Jurkat, Clone E6-1 (cell line): ENCODE measurements around the gene ADAP2.
"Not testable (repeated sequence)": the region's sequence is repeated elsewhere in the genome, so short reads cannot be mapped to it uniquely, and the experiment has no call there.

ENCODE experiments used
- DNase-seq: peaks from one replicate; pipeline ENCODE4 v3.0.0-alpha.2; 2011; ENCODE audit warnings: low read depth, low spot score
- H3K4me3 ChIP-seq: 2 replicates; pipeline ENCODE4 v1.5.1; 2011; ENCODE audit warnings: mild to moderate bottlenecking, low read length, control low read depth, moderate library complexity

ADAP2 gene

DNA sequence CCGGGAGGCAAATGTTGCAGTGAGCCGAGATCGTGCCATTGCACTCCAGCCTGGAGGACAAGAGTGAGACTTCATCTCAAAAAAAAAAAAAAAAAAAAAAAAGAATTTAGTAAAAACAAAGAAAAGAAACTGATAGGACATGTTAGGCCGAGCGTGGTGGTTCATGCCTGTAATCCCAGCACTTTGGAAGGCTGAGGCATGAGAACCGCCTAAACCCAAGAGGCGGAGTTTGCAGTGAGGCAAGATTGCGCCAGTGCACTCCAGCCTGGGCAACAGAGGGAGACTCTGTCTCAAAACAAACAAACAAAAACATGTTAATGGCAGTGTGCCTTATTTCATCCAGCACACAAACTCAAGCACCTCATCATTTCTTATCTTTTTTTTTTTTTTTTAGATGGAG lies 42.6 kb downstream of the ADAP2 start:
- not testable (repeated sequence) for DNase-seq, H3K4me3 ChIP-seq

DNA sequence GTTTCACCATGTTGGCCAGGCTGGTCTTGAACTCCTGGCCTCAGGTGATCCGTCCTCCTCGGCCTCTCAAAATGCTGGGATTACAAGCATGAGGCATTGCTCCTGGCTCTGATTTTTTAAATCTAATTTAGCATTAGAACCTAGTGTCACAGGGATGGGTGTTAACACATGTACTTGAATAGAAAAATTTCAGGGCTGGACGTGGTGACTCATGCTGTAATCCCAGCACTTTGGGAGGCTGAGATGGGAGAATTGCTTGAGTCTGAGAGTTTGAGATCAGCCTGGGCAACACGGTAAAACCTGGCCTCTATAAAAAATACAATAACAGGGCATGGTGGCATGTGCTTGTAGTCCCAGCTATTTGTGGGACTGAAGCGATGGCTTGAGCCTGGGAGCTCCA lies 43.1 kb downstream of the ADAP2 start:
- DNase-seq, result no peak

DNA sequence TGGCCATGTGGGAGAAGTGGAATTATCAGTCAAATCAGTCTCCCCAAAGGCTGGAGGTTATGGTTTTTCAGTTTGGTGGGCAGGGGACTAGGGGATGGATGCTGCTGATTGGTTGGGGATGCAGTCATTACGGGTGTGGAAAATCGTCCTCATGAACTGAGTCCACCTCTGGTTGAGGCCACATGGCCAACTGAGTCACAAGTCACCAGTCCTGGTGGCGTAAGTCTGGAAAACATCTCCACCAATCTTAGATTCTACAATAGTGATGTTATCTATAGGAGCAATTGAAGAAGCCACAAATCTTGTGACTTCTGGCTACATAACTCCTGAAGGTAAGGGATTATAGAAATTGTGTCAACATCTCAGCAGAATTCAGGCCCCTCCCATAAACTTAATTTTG lies 43.9 kb downstream of the ADAP2 start:
- no peak for DNase-seq

More for the DNA sequence above, 43.1 kb downstream of the ADAP2 start:
- H3K4me3 ChIP-seq, result no peak overlapping the region

DNA sequence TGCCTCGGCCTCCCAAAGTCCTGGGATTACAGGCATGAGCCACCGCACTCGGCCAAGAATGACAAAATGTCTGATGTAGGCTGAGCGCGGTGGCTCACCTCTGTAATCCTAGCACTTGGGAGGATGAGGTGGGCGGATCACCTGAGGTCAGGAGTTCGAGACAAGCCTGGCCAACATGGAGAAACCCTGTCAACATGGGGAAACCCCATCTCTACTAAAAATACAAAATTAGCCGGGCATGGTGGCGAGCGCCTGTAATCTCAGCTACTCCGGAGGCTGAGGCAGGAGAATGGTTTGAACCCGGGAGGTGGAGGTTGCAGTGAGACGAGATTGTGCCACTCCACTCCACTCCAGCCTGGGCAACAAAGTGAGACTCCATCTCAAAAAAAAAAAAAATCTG lies 46.2 kb downstream of the ADAP2 start:
- H3K4me3 ChIP-seq, DNase-seq: not testable (repeated sequence)

More for the DNA sequence above, 43.9 kb downstream of the ADAP2 start:
- no peak overlapping the region for H3K4me3 ChIP-seq

DNA sequence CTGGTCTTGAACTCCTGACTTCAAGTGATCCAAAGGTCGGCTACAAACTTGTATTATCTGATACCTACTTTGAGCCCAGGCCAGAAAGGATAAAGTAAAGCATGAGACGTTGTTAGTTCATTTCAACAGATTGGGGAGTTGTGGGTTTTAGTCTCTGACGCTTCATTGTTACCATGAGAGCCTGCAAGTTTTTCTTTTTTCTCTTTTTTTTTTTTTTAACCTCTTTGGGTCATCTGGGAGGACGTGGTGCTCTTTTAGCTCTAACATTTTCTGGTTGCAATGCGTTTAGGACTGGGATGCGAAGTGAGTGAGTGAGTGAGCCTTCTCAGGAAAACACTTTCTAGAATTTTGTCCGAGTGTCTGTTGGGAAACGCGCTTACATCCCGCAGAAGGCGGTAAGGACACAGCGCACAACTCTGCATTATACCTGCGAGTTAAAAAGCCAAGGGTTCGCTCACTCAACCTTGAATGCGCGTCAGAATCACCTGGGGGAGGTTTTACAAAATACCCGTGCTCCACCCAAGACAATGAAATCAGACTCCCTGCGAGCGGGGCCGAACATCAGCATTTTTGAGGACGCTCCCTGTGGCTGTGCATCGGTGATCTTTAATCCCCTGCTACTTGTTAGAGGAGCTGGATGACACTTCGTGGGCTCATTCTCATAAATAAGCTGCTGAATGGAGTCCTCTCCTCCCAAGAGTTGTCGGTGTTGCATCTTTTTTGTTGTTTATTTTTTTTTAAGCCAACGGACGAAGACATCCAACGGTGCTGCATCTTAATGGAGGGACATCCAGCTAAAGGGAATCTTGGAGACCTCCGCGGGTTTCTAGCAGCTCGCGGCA lies 48.5 kb downstream of the ADAP2 start:
- H3K4me3 ChIP-seq, result no peak overlapping the region
- no peak for DNase-seq

DNA sequence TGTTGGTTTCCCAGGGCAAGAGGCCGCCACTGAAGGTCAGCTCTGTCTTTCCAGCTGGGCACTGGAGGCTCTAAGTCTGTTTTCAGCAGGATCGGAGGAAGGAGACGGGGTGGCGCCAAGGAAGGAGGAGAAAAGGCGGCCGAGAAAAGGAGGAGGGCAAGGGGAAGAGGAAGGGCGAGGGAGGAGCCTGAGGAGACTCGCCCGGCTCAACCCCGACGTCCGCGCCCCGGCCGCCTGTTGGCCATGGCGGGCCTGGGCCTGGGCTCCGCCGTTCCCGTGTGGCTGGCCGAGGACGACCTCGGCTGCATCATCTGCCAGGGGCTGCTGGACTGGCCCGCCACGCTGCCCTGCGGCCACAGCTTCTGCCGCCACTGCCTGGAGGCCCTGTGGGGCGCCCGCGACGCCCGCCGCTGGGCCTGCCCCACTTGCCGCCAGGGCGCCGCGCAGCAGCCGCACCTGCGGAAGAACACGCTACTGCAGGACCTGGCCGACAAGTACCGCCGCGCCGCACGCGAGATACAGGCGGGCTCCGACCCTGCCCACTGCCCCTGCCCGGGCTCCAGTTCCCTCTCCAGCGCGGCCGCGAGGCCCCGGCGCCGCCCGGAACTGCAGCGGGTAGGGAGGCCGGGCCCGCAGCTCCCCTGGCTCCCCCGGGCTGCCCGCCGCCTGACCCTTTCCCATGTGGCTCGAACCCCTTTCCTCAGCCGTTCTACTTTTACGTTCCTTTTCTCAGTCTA lies 49.3 kb downstream of the ADAP2 start, which contains the start of gene RNF135:
Gene RNF135, plus strand, starts transcription at position 209 of the 737 bp plus-strand sequence. Its CDS starts 35 bp downstream, at position 244.
- no peak for DNase-seq
- no peak within 1 kb of the TSS for H3K4me3 ChIP-seq

DNA sequence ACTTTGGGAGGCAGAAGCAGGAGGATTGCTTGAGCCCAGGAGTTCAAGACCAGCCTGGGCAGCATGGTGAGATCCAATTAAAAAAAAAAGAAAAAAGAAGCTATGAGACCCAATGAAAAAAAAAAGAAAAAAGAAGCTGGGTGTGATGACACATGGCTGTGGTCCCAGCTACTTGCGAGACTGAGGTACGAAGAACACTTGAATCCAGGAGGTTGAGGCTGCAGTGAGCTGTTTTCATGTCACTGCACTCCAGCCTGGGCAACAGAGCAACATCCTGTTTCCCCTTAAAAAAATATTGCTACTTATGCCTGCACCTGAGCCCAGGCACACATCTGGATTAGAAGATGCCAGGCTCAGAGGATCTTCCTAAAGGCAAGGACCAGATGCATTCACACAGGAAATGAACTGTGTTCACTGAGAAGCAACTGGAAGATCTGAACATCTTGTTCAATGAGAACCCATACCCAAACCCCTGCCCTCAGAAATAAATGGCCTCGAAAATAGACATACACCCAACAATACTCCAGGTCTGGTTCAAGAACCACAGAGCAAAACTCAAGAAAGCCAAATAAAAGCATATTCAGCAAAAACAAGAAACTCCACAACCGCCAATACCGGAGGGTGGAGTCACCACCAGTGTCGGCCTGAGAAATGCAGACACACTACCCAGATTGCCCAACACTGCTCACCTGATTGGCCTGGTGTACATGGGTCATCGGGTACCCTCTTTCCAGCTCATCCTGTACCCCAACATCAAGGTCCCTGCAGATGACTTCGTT lies 53.5 kb downstream of the ADAP2 start:
- no peak for DNase-seq
- no peak overlapping the region for H3K4me3 ChIP-seq

DNA sequence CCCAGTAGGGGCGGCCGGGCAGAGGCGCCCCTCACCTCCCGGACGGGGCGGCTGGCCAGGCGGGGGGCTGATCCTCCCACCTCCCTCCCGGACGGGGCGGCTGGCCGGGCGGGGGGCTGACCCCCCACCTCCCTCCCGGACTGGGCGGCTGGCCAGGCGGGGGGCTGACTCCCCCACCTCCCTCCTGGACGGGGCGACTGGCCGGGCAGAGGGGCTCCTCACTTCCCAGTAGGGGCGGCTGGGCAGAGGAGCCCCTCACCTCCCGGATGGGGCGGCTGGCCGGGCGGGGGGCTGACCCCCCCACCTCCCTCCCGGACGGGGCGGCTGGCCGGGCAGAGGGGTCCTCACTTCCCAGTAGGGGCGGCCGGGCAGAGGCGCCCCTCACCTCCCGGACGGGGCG lies 58.2 kb downstream of the ADAP2 start:
- H3K4me3 ChIP-seq, DNase-seq: not testable (repeated sequence)

DNA sequence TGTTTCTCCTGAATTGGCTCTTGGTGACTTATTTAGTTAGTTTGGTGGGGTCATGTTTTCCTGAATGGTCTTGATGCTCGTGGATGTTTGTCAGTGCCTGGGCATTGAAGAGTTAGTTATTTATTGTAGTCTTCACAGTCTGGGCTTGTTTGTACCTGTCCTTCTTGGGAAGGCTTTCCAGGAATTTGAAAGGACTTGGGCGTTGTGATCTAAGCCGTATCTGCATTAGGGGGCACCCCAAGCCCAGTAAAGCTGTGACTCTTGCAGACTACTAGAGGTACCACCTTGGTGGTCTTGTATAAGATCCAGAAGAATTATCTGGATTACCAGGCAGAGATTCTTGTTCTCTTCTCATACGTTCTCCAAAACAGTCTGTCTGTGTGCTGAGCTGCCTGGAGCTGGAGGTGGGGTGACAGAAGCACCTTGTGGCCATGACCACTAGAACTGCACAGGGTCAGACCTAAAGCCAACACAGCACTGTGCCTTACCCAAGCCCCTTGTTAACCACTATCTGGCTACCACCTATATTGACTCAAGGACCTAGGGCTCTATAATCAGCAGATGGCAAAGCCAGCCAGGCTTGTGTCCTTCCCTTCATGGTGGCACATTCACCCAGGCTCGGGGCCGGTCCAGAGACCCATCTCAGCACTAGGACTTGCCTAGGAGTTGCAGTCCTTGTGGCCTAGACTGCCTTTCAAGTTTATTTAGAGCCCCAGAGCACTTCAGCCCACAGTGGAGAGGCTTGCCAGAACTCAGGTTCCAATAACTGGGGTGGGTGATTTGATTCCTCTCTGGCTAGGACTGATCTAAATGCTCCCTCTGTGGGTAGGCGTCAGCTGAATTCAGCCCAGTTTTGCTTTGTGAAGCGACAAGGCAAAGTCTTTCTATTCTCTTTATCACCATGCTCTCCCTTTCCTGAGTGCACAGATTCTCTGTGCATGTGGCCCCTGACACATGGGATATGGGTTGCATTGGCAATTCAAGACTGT lies 60.1 kb downstream of the ADAP2 start:
- no peak for DNase-seq
- H3K4me3 ChIP-seq, result no peak overlapping the region

DNA sequence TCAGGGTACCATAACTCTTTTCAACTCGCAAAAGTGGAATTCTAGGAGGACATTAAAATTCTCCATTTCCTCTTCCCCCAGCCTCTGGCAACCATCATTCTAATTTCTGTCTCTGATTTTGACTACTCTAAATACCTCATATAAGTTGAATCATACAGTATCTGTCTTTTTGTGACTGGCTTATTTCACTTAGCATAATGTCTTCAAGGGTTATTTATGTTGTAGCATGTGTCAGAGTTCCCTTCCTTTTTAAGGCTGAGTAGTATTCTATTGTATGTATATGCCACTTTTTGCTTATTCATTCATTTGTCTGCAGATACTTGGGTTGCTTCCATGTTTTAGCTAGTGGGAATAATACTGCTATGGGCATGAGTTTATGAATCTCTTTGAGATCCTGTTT lies 61.1 kb downstream of the ADAP2 start:
- no peak overlapping the region for H3K4me3 ChIP-seq
- DNase-seq, result no peak

DNA sequence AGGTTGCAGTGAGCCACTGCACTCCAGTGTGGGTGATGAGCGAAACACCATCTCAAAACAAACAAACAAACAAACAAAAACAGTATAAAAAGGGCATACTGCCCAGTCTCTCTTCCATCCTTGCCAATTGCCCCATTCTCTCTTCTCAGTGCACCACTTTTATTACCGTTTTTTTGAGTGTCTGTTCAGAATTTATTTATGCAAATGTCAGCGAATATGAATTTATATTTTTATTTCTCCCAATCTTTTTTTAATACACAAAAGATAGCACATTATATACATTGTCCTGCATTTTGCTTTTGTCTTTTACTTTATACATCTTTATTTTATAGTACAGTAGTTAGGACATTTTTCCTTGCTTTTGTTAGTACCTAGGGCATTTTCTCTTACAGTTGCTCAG lies 68.7 kb downstream of the ADAP2 start:
- DNase-seq, result no peak
- H3K4me3 ChIP-seq, result no peak overlapping the region

DNA sequence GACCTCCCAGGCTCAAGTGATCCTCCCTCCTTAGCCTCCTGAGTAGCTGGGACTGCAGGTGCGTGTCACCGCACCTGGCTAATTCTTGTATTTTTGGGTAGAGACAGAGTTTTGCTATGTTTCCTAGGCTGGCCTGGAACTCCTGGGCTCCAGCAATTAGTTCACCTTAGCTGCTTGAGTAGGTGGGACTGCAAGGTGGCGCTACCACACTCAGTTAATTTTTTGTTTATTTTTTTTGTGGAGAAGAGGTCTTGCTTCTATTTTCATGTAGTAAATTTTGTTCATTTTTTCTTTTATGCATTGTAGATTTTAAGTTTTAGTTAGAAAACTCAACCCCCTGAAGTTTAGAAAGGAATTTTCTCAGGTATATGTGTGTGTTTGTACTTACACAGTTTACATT lies 70.8 kb downstream of the ADAP2 start:
- no peak for DNase-seq
- H3K4me3 ChIP-seq, result no peak overlapping the region

DNA sequence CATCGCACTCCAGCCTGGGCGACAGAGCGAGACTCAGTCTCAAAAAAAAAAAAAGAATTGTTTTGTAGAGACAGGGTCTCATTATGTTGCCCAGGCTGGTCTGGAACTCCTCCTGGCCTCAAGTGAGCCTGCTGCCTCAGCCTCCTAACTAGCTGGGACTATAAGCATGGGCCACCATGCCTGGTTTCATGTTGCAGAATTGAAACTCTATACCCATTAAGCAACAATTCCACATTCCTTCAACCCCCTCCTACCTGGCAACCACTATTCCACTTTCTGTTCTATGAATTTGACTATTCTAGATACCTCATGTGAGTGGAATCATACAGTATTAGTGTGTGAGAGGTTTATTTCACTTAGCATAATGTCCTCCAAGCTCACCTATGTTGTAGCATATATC lies 73.6 kb downstream of the ADAP2 start:
- H3K4me3 ChIP-seq, result no peak overlapping the region
- DNase-seq, result no peak

DNA sequence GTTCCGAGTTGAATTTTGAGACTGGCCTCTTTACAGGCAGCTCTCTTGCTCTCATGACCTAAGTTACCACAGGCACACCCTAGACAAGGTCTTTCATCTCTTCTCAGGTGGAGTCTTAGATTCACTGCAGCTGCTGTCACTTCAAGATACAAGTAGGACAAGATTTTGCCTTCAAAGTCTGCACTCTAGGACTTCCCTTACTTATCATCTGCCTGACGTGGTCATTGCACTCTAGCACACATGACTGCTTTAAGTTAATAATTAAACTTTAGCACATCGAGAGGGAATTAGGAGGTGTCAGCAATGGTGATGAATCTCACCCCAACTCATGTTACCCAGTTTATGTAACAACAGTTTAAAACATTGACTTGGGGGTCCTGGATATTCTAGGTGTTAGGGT lies 74.7 kb downstream of the ADAP2 start:
- DNase-seq, result no peak
- no peak overlapping the region for H3K4me3 ChIP-seq

DNA sequence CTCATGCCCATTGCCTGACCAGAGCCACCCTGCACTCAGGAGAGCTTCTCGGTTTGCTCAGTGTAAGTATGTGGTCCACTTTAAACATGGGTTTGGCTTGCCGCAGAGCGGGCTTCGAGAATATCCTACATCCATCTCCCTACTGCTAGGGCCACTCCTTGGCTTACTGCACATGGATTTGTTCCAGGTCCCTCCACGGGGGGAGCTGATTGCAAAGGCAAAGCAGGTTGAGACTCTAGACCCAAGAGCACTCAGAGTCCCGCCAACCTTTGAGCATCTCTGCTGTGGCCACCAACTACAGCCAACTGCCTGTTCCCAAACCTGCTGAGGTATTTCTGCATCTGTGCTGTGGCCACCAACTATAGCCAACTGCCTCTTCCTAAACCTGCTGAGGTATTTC lies 75.5 kb downstream of the ADAP2 start:
- no peak overlapping the region for H3K4me3 ChIP-seq
- no peak for DNase-seq

DNA sequence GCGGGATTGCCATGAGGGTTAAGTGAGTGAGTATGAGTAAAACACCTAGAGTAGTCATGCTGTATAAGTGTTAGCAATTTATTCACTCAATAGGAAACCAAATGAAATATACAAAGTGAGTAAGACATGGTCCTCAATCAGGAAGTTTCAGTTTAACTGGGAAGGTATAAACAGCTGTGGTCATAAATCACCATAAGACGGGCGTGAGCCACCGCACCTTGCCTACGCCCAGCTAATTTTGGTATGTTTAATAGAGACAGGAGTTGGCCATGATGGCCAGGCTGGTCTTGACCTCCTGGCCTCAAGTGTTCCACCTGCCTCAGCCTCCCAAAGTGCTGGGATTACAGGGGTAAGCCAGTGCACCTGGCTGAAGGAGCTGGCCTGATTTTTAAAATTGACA lies 76.1 kb downstream of the ADAP2 start:
- no peak overlapping the region for H3K4me3 ChIP-seq
- DNase-seq, result no peak

DNA sequence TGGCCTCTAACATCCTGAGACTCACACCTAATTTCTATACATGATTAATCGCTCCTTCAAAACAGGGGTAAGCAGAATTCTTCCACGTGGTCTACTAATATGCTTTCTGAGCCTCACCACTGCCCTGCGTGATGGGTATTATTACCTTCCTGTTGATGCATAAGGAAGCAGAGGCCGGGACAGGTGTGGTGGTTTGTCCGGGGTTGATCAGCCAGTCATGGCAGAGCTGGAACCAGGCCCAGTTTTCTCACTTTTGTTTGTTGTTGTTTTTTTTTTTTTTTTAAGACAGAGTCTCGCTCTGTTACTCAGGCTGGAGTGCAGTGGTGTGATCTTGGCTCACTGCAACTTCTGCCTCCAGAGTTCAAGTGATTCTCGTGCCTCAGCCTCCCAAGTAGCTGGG lies 80.3 kb downstream of the ADAP2 start:
- no peak for DNase-seq
- no peak overlapping the region for H3K4me3 ChIP-seq

DNA sequence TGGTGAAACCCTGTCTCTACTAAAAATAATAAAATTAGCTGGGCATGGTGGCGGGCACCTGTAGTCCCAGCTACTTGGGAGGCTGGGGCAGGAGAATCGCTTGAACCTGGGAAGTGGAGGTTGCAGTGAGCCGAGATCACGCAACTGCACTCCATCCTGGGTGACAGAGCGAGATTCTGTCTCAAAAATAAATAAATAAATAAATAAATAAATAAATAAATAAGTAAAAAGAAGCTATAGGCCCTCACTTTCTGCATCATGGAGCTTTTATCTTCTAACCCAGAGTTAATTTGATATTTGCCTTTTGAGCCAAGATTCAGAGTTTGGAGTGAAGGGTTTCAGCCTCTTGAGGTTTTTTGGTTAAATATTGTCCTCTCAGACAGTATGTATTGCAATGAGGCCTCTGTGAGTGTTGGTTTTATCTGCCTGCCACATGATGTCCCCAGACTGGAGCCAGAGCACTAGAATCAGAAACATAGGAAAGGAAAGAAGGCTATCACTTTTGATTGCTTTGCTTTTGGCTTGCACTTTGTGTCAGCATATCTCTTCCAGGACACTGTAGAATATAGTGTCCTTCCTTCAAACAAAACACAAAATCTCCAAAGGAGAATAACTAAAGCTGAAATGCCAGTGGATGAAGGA lies 81.6 kb downstream of the ADAP2 start:
- no peak for DNase-seq

More for the DNA sequence above, 81.6 kb downstream of the ADAP2 start:
- H3K4me3 ChIP-seq, result no peak overlapping the region
